Activated CD4-positive, alpha-beta T cell treated with anti-CD3 and anti-CD28 coated beads for 36 hours (primary cell): ENCODE data around the gene MN1. TPM values are rescaled to one million over a fixed set of nuclear protein-coding genes. Genes with fewer than 3 reads are reported as not detected.
A peak's percentile ranks its signal among the peaks of the same experiment; 100 is the strongest.

Experiments used
- ATAC-seq: fragments of 200-7000 bp; cut with Tn5 transposase; one replicate; pipeline ENCODE4 v1.10.0; 2021; ENCODE audit warnings: mild to moderate bottlenecking, moderate library complexity
- CTCF ChIA-PET: fragments of 350-600 bp; sonication (Branson Sonifier 250); formaldehyde crosslinking; loops from one replicate; lab custom pipeline; 2021; ENCODE audit warnings: antibody characterized with exemption; lab: Charles Lee
- POLR2A ChIA-PET: fragments of 350-600 bp; sonication (Branson Sonifier 250); formaldehyde crosslinking; loops from one replicate; lab custom pipeline; 2021; ENCODE audit warnings: antibody characterized with exemption, inconsistent platforms; lab: Charles Lee
- DNase-seq: peaks from one replicate; pipeline ENCODE4 v3.0.0-alpha.2; 2020
- H3K27ac Mint-ChIP-seq: one replicate; pipeline ENCODE4 v1.8.0; 2021; ENCODE audit warnings: mixed read lengths
- H3K27me3 Mint-ChIP-seq: one replicate; pipeline ENCODE4 v1.8.0; 2021; ENCODE audit warnings: mixed read lengths
- H3K36me3 Mint-ChIP-seq: one replicate; pipeline ENCODE4 v1.8.0; 2021; ENCODE audit warnings: low read depth, mixed read lengths
- H3K4me1 Mint-ChIP-seq: one replicate; pipeline ENCODE4 v1.8.0; 2021; ENCODE audit warnings: mixed read lengths
- H3K4me3 Mint-ChIP-seq: one replicate; pipeline ENCODE4 v1.8.0; 2021; ENCODE audit warnings: mild to moderate bottlenecking, moderate library complexity, mixed read lengths
- H3K9me3 Mint-ChIP-seq: one replicate; pipeline ENCODE4 v1.8.0; 2021; ENCODE audit warnings: low read depth, mixed read lengths
- intact Hi-C, 2 experiments: fragments of 100-400 bp; cut with DNase I in 1 of 2; cut with micrococcal nuclease in 1 of 2; formaldehyde crosslinking; loops; one replicate each; pipeline versions ENCODE4 v1.14.2 to v1.15.1; 2022 to 2024; cut with DNase I, micrococcal nuclease
- total RNA-seq, 2 experiments: library from RNA; stranded (reverse); gene quantifications; one replicate each; pipeline ENCODE4 v1.2.3, GENCODE V29; 2021

Gene MN1
- total RNA-seq, 2 experiments from 2014 or later = 0.05 to 0.12 TPM

DNA sequence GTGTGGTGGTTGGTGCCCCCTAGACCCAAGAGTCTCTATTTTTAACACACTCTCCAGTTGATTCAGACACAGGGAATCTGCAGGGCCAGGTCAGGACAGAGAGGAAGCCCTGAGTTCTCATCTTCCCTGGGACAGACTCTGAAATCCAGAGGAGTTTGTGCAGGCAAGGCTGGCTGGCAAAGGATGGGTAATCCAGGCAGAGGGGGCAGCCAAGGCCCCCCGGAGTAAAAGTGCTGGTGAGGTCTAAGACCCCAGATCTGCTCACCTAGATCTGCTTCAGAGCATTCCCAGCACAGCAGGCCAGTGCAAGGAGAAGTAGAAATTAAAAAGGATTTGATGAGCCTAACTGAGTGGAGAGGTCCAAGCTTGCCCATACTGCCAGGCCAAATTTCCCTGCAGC, 40.6 kb upstream of the MN1 start:
- Mint-ChIP-seq H3K27ac (no peak overlapping the region), H3K27me3 (no peaks in the 10 kb centered on the region), H3K36me3 (peaks cover 14% of the 10 kb centered on the region), H3K4me1 (no peaks in the 10 kb centered on the region), H3K9me3 (peaks cover 7% of the 10 kb centered on the region), H3K4me3 (no peak overlapping the region)
- ATAC-seq = no peak
- POLR2A ChIA-PET = no interaction called here
- intact Hi-C loops = no loop called here
- CTCF ChIA-PET = no interaction called here
- no peak for DNase-seq

DNA sequence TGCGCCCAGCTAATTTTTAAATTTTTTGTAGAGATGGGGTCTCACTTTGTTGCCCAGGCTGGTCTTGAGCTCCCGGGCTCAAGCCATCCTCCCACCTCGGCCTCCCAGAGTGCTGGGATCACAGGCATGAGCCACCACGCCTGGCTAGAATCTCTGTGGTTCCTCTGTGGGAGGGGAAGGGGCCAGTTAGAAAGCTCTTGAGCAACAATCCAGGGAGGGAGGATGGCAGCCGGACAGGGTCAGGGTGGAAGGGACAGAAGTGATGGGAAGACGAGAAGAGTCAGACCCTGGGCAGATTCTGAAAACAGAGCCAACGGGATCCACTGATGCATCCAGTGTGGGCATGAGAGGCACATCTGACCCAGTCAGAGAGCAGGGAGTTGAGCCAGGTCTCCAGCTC, 38.9 kb upstream of the MN1 start:
- H3K4me3 Mint-ChIP-seq = no peak overlapping the region
- H3K27ac Mint-ChIP-seq = no peak overlapping the region
- peaks cover 11% of the 10 kb centered on the region for H3K36me3 Mint-ChIP-seq
- POLR2A ChIA-PET = no interaction called here
- intact Hi-C loops = no loop called here
- ATAC-seq (no peak), DNase-seq (no peak)
- H3K9me3 Mint-ChIP-seq = peaks cover 7% of the 10 kb centered on the region
- CTCF ChIA-PET = no interaction called here
- H3K27me3 Mint-ChIP-seq = no peaks in the 10 kb centered on the region
- no peaks in the 10 kb centered on the region for H3K4me1 Mint-ChIP-seq

DNA sequence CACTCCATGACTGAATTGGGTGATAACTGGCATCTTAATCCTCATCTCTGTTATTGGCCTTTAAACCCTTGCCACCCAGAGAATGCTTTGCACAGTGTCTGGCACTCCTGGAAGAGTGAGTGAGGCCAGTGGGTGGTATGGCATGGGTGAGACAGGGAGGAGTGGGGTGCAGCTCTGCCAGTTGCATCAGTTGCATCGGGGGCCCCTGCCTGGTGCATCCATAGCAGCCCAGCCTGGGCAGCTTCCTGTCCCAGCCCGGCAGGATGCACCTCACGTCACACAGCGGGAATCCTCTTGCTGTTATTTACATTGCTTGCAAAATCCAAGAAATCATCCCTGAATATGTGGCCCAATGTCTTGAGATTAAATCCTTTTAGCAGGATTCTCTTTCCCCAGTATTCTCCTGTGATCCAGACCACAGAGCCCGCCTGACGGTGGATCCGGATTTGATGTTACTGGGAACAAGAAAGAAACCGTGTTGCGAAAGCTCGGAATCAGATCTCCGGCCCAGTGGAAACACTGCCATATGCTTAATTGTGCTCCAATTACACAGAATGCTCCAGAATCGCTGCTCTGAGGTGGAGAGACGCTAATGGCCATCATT, 37.6 kb upstream of the MN1 start:
- Mint-ChIP-seq H3K27ac (no peak overlapping the region), H3K9me3 (peaks cover 7% of the 10 kb centered on the region), H3K36me3 (peaks cover 11% of the 10 kb centered on the region), H3K4me1 (no peaks in the 10 kb centered on the region), H3K27me3 (no peaks in the 10 kb centered on the region), H3K4me3 (no peak overlapping the region)
- POLR2A ChIA-PET = no interaction called here
- no peak for ATAC-seq
- no peak for DNase-seq
- CTCF ChIA-PET = interaction anchor here (0.5 kb wide), 1 partner anchor 126 kb away, joined by 4 read pairs; no protein-coding TSS in a partner anchor
- intact Hi-C loops = no loop called here

DNA sequence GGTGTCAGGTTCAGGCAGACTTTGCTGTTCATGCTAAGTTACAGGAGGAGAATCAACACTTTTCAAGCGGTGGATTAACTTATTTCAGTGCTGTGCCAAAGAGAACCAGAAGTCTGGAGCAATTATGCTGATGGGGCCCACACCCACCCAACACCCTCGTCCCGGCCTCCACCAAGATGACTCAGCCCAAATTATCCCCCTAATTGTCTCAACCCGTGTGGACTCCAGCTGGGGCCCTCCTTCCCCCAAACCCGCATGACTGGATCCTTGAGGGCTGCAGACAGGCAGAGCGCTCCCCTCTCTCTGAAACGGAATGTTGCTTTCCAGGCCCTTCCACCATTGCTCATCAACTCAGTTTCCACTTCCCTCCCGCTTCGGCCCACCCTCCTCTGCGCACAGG, 34.6 kb upstream of the MN1 start:
- Mint-ChIP-seq H3K27me3 (no peaks in the 10 kb centered on the region), H3K4me3 (no peak overlapping the region), H3K4me1 (peaks cover 10% of the 10 kb centered on the region), H3K36me3 (peaks cover 11% of the 10 kb centered on the region), H3K27ac (no peak overlapping the region), H3K9me3 (peaks cover 7% of the 10 kb centered on the region)
- ChIA-PET POLR2A (no interaction called here), CTCF (no interaction called here)
- no peak for DNase-seq
- no peak for ATAC-seq
- intact Hi-C loops = no loop called here

DNA sequence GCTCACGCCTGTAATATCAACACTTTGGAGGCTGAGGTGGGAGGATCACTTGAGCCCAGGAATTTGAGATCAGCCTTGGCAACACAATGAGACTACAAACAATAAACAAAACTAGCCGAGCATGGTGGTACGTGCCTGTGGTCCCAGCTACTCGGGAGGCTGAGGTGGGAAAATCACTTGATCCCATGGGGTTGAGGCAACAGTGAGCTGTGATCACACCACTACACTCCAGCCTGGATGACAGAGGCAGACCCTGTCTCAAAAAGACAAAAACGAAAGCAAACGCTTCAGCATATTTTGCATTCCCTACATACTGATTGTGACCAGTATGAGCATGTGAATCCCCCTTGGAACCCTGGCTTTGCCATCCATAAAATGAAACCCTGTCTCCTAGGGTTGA, 33.9 kb upstream of the MN1 start:
- no peak for ATAC-seq
- peaks cover 10% of the 10 kb centered on the region for H3K4me1 Mint-ChIP-seq
- POLR2A ChIA-PET = no interaction called here

DNA sequence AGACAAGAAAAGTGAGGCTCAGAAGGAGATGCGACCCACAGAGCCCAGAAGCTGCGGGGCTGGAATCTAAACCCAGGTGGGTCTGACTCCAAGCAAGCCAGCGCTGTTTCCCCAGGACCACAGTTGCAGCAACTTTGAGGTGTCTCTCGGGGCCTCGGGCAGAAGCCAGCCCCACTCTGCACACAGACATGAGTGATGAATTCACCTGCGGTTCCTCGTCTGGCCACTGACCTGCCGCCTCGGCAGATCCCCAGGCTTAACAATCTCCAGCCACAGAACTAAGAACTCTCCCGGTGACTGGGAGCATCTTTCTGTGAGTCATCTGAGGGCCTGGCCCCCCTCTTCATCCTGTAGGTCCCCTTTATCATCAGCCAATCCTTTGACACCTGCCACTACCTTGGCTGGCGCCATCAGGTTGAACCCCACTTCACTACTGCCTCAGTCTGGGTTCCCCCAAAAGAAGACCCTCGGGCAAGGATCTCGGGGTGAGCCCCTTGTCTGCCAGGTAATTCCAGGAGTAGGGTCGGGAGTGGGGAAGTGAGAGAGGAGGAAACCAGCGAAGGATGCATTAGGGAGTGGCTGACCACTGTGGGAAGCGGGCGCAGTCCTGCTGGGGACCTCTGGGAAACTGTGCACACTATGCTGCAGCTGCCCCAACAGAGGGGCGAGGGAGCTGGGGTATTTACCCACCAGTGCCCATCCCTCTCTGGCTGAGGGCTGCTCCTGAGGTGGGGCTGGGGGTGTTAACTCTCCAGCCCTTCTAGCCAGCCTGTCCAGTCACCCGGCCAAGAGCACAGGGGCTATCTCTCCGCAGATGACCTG, 33.0 kb upstream of the MN1 start:
- POLR2A ChIA-PET = no interaction called here
- CTCF ChIA-PET = no interaction called here
- DNase-seq = no peak
- no peaks in the 10 kb centered on the region for H3K27me3 Mint-ChIP-seq
- peaks cover 10% of the 10 kb centered on the region for H3K4me1 Mint-ChIP-seq
- intact Hi-C loops = no loop called here
- H3K4me3 Mint-ChIP-seq = no peak overlapping the region
- no peak overlapping the region for H3K27ac Mint-ChIP-seq
- ATAC-seq = no peak
- H3K36me3 Mint-ChIP-seq = peaks cover 6% of the 10 kb centered on the region
- H3K9me3 Mint-ChIP-seq = peaks cover 7% of the 10 kb centered on the region

More for the DNA sequence above, 33.9 kb upstream of the MN1 start:
- H3K36me3 Mint-ChIP-seq = peaks cover 10% of the 10 kb centered on the region
- DNase-seq = no peak
- no peak overlapping the region for H3K4me3 Mint-ChIP-seq
- CTCF ChIA-PET = no interaction called here
- H3K27me3 Mint-ChIP-seq = no peaks in the 10 kb centered on the region
- no peak overlapping the region for H3K27ac Mint-ChIP-seq
- H3K9me3 Mint-ChIP-seq = peaks cover 7% of the 10 kb centered on the region
- intact Hi-C loops = no loop called here

DNA sequence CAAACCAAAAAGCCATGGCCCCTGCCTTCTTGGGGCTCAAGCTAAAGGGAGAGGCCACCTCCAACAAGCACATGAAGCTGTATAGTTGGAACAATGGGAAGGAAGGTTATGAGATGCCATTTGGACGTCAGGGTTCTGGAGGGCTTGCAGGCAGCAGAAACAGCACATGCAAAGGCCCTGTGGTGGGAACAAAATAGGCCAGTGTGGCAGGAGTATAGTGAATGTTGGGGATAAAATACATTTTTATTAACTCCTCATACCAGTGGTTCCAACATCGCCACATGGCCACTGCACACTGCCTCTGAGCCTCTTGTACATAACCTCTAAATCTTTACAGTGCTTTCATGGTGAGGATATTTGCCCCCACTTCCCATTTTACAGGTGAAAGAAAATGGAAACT, 32.2 kb upstream of the MN1 start:
- ChIA-PET POLR2A (no interaction called here), CTCF (no interaction called here)
- intact Hi-C loops = no loop called here
- no peak overlapping the region for H3K27ac Mint-ChIP-seq
- peaks cover 7% of the 10 kb centered on the region for H3K9me3 Mint-ChIP-seq
- ATAC-seq (no peak), DNase-seq (no peak)
- no peaks in the 10 kb centered on the region for H3K27me3 Mint-ChIP-seq
- peaks cover 5% of the 10 kb centered on the region for H3K36me3 Mint-ChIP-seq
- H3K4me3 Mint-ChIP-seq = no peak overlapping the region
- H3K4me1 Mint-ChIP-seq = peaks cover 10% of the 10 kb centered on the region

DNA sequence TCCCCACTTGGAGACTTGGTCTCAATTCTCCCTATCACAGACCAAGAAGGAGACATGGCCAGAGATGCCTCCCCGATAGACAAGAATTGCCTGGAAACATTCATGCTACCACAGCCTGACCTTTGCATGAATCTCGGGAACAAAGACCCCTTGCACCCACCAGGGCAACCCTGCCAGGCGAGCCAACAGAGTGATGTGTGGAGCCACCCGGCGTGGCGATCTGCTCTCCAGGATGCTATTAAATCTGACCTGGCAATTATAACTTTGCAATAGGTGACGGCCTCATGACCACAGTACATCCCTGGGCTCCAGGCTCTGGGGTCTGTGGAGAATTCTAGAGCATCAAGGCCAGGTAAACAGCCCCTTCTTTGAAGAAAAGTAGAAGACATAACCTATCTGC, 31.1 kb upstream of the MN1 start:
- CTCF ChIA-PET = interaction anchor here (0.5 kb wide), 1 partner anchor 186 kb away, joined by 3 read pairs; no protein-coding TSS in a partner anchor
- H3K36me3 Mint-ChIP-seq = peaks cover 2% of the 10 kb centered on the region
- no peaks in the 10 kb centered on the region for H3K27me3 Mint-ChIP-seq
- POLR2A ChIA-PET = interaction anchor here (0.5 to 0.7 kb wide), 2 partner anchors 15 to 37 kb away, joined by 3 to 5 read pairs; no protein-coding TSS in a partner anchor
- H3K27ac Mint-ChIP-seq = no peak overlapping the region
- H3K9me3 Mint-ChIP-seq = peaks cover 2% of the 10 kb centered on the region
- H3K4me3 Mint-ChIP-seq = no peak overlapping the region
- ATAC-seq = no peak
- peaks cover 10% of the 10 kb centered on the region for H3K4me1 Mint-ChIP-seq
- intact Hi-C loops = no loop called here
- DNase-seq = no peak

DNA sequence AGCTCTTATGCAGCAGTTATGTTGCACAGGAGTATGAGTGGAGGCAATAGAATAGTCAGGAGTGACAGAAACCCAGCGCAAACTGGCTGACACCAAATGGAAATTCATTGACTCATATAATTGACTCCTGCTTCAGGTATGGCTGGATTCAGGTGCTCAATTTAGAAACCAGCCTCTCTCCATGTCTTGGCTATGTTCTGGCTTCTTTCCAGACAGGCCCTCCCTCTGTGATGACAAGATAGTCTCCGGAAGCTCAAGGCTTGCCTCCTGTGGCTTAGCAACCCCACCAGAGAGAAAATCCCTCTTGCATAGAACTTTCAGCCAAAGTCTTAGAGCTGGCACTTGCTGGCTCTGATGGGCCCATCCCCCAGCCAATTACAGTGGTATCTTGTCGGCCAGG, 28.1 kb upstream of the MN1 start:
- intact Hi-C loops = no loop called here
- Mint-ChIP-seq H3K27me3 (no peaks in the 10 kb centered on the region), H3K9me3 (no peaks in the 10 kb centered on the region), H3K27ac (no peak overlapping the region), H3K4me1 (peaks cover 10% of the 10 kb centered on the region), H3K4me3 (no peak overlapping the region), H3K36me3 (peaks cover 2% of the 10 kb centered on the region)
- no peak for ATAC-seq
- DNase-seq = no peak
- POLR2A ChIA-PET = no interaction called here
- CTCF ChIA-PET = interaction anchor here (0.6 kb wide), 1 partner anchor 904 kb away, joined by 3 read pairs; no protein-coding TSS in a partner anchor

DNA sequence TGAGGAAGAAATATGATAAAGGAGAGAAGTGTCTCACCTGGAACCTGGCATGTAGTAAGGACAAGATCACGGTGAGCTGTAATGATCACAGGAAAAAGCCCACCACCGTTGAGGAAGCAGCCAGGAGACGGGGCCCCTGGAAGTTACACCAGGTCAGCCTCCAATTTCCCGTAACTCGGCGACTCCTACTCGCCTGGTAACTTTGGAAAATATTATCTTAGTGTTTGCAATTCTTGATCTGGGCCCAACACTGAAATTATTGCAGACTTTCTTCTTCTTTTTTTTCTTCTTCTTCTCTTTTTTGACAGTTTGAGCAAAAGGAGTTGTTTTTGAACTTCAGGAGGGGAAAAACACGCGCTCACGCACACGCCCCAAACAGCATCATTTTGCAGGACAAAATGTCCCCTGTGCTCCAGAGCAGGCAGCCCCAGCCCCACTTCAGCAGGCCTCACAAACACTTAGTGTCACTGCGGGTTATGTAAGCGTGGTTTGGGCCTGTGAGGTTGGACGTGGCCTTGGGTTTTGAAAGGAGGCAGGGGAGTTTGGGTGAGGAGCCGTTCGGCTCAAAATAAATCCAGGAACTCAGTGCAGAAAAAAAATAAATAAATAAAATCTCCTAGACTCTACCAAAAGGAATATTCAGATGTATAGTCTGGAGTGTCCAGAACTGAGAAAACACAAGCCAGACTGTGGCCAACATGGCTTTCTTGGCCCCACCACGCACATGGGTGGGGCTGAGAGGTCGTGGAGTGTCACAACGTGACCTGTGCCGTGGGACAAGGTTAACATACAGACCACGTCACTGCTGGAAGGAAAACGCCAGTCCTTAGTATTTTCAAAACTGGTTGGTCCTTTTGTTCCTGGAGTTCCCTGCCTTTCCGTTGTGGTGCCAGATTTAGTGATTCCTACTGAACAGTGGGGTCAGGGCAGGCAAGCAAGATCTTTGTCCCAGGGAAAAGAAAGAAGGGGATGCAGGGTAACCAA, 26.3 kb upstream of the MN1 start:
- H3K36me3 Mint-ChIP-seq = peaks cover 2% of the 10 kb centered on the region
- ATAC-seq = no peak
- DNase-seq = no peak
- peaks cover 10% of the 10 kb centered on the region for H3K4me1 Mint-ChIP-seq
- CTCF ChIA-PET = no interaction called here
- intact Hi-C loops = no loop called here
- no peaks in the 10 kb centered on the region for H3K9me3 Mint-ChIP-seq
- no peak overlapping the region for H3K27ac Mint-ChIP-seq
- POLR2A ChIA-PET = no interaction called here
- no peak overlapping the region for H3K4me3 Mint-ChIP-seq
- H3K27me3 Mint-ChIP-seq = no peaks in the 10 kb centered on the region

DNA sequence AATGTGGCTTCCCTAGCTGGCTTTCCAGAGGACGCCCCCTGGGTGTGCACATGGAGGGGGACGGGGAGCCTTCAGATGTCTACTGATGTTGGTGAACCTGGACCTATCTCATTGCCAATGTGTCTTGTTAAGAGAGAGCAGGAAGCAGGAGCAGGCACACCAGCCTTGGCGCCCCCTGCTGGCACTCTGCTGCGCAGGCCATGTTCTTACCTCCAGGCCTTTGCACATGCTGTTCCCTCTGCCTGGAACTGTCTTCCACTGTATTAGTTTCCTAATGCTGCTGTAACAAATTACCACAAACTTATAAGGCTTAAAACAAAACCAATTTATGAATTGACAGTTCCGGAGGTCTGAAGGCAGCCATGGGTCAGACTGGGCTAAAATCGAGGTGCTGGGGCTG, 23.6 kb upstream of the MN1 start:
- ATAC-seq (peak; percentile 30), DNase-seq (peak; percentile 60)
- CTCF ChIA-PET = interaction anchor here (0.7 to 1.0 kb wide), 3 partner anchors 39 to 1783 kb away, joined by 3 to 4 read pairs (median 3); no protein-coding TSS in a partner anchor
- intact Hi-C loops = no loop called here
- H3K9me3 Mint-ChIP-seq = no peaks in the 10 kb centered on the region
- no peak overlapping the region for H3K4me3 Mint-ChIP-seq
- H3K27me3 Mint-ChIP-seq = no peaks in the 10 kb centered on the region
- POLR2A ChIA-PET = no interaction called here
- no peaks in the 10 kb centered on the region for H3K4me1 Mint-ChIP-seq
- peaks cover 2% of the 10 kb centered on the region for H3K36me3 Mint-ChIP-seq
- H3K27ac Mint-ChIP-seq = no peak overlapping the region
